Measurements from ENCODE around the gene TGM1.

DNA sequence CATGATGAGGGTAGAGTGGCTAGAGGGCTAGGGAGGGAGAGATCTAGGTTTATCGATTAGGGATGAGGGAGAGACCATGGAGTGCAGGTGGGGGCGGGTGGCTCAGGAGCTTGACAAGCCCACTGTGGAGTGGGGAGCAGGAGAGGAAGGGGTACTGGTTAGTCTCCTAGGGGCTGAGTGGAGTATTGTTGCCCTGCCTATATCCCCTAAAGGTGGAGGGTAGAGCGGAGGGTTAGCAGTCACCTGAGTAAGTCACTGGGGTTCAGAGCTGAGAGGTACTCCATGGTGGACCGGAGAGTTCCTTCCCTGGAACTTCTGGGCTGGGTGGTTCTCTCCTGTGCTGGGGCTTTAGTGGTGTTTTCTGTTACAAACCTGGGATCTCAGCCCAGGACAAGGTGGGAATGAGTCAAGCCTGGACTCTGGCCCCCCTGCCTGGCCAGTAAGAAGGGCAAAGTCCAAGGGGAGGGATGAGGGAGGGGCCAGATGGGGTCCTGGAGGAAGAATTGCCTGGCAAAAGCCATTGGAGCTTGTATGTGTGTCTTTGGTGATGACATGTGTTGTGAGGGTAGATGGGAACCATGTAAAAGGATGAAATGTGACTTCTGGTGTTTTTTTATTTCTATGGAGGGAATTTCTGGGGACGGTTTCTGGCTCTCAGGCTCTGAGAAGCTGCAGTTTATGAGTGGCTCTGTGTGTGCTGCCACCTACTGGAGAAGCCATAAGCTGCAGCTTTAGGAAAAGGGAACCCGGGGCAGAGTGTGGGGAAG, 44.8 kb upstream of the TGM1 start, which contains the start of gene CIDEB:
- peak; percentile 92 for TF ChIP-seq CTCF (IDR thresholded peaks at IDR 0.05)
- TF ChIP-seq EZH2 (IDR thresholded peaks at IDR 0.05): no peak

Measured in neural progenitor cell (in vitro differentiated cells).